ENCODE data around the gene LRIG1.

DNA sequence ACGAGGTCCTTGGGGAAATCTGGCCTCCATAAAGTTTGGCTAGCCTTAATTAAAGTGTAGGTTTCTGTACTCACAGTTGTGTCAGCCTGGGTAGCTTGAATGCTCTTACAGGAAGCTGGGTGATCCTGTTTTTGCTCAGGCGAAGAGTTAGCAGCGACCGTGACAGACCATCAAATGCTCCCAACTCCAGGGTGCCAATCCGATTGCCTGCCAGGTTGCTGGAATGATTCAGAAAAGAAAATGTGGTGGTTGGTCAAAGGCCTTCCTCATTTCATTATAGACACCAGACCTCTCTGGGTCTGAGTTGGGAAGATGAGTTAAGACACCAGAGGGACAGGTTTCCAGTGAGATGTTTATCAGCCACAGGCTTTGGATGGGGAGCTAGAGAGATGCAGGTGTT, 86.0 kb downstream of the LRIG1 start:
- TF ChIP-seq, protein P1, sequence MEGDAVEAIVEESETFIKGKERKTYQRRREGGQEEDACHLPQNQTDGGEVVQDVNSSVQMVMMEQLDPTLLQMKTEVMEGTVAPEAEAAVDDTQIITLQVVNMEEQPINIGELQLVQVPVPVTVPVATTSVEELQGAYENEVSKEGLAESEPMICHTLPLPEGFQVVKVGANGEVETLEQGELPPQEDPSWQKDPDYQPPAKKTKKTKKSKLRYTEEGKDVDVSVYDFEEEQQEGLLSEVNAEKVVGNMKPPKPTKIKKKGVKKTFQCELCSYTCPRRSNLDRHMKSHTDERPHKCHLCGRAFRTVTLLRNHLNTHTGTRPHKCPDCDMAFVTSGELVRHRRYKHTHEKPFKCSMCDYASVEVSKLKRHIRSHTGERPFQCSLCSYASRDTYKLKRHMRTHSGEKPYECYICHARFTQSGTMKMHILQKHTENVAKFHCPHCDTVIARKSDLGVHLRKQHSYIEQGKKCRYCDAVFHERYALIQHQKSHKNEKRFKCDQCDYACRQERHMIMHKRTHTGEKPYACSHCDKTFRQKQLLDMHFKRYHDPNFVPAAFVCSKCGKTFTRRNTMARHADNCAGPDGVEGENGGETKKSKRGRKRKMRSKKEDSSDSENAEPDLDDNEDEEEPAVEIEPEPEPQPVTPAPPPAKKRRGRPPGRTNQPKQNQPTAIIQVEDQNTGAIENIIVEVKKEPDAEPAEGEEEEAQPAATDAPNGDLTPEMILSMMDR (IDR thresholded peaks at IDR 0.05) = no peak
- no peak for TF ChIP-seq POLR2A (IDR thresholded peaks at IDR 0.05)
- TF ChIP-seq POLR2AphosphoS5 (IDR thresholded peaks at IDR 0.05) = no peak

All from breast epithelium (tissue), 3 donors.